Neural progenitor cell (in vitro differentiated cells): ENCODE data around the gene FBRSL1. TPM values are rescaled to one million over a fixed set of nuclear protein-coding genes. Genes with fewer than 3 reads are reported as not detected.

Experiments used
- DNase-seq: peaks from one replicate; pipeline ENCODE4 v3.0.0-alpha.2; 2016; ENCODE audit warnings: low spot score
- H2AFZ ChIP-seq: fragments of 200-600 bp; sonication (generic); replicated peaks from 2 replicates; pipeline ENCODE4 v1.6.1; 2016; ENCODE audit warnings: antibody characterized with exemption
- H3F3A ChIP-seq: fragments of 200-600 bp; sonication (generic); 2 replicates; pipeline ENCODE4 v1.6.1; 2016; ENCODE audit warnings: antibody characterized with exemption, low read depth
- H3K27ac ChIP-seq: fragments of 200-600 bp; sonication (generic); 2 replicates; pipeline ENCODE4 v1.5.1; 2016; ENCODE audit warnings: mild to moderate bottlenecking
- H3K27me3 ChIP-seq: fragments of 200-600 bp; sonication (generic); 2 replicates; pipeline ENCODE4 v1.6.1; 2016; ENCODE audit warnings: mild to moderate bottlenecking, moderate library complexity
- H3K36me3 ChIP-seq: fragments of 200-600 bp; sonication (generic); 2 replicates; pipeline ENCODE4 v1.5.1; 2016
- H3K4me1 ChIP-seq: fragments of 200-600 bp; sonication (generic); 2 replicates; pipeline ENCODE4 v1.6.1; 2016; ENCODE audit warnings: mixed run types
- H3K4me2 ChIP-seq: fragments of 200-600 bp; sonication (generic); 2 replicates; pipeline ENCODE4 v1.6.1; 2016
- H3K4me3 ChIP-seq: fragments of 200-600 bp; sonication (generic); 2 replicates; pipeline ENCODE4 v1.5.1; 2016
- H3K79me2 ChIP-seq: fragments of 200-600 bp; sonication (generic); 2 replicates; pipeline ENCODE4 v1.6.1; 2016; ENCODE audit warnings: low read depth
- H3K9ac ChIP-seq: fragments of 200-600 bp; sonication (generic); 2 replicates; pipeline ENCODE4 v1.6.1; 2016
- H3K9me3 ChIP-seq: fragments of 200-600 bp; sonication (generic); 2 replicates; pipeline ENCODE4 v1.5.1; 2016; ENCODE audit warnings: low read depth
- H4K20me1 ChIP-seq: fragments of 200-600 bp; sonication (generic); 2 replicates; pipeline ENCODE4 v1.6.1; 2016; ENCODE audit warnings: low read depth
- H3K27ac Mint-ChIP-seq: 3 replicates; pipeline ENCODE4 v1.8.0; 2021; ENCODE audit warnings: mixed read lengths
- H3K27me3 Mint-ChIP-seq: 2 replicates; pipeline ENCODE4 v1.8.0; 2022; ENCODE audit warnings: low read depth, mild to moderate bottlenecking, inconsistent platforms, moderate library complexity, mixed read lengths; ENCODE audit not compliant: insufficient read depth
- H3K36me3 Mint-ChIP-seq: 3 replicates; pipeline ENCODE4 v1.8.0; 2021; ENCODE audit warnings: mixed read lengths
- H3K4me1 Mint-ChIP-seq: 3 replicates; pipeline ENCODE4 v1.8.0; 2021; ENCODE audit warnings: mixed read lengths
- H3K4me3 Mint-ChIP-seq: 3 replicates; pipeline ENCODE4 v1.8.0; 2021; ENCODE audit warnings: mild to moderate bottlenecking, moderate library complexity, mixed read lengths
- H3K9me3 Mint-ChIP-seq: 3 replicates; pipeline ENCODE4 v1.8.0; 2020; ENCODE audit warnings: mixed read lengths
- EZH2 ChIP-seq: fragments of 200-600 bp; sonication (generic); IDR thresholded peaks from 2 replicates; pipeline ENCODE4 v1.6.1; 2017; ENCODE audit warnings: antibody characterized with exemption, mild to moderate bottlenecking, moderate library complexity
- EZH2phosphoT487 ChIP-seq: fragments of 200-600 bp; sonication (generic); IDR thresholded peaks from 2 replicates; pipeline ENCODE4 v1.6.1; 2017; ENCODE audit warnings: antibody characterized with exemption
- total RNA-seq: library from RNA; depleted of rRNA; stranded (reverse); fragments of >200 nt; gene quantifications from 2 replicates; pipeline ENCODE4 v1.2.3, GENCODE V29; 2015; ENCODE audit warnings: low replicate concordance
- TF ChIP-seq, protein P1 (sequence below): fragments of 200-600 bp; sonication (generic); IDR thresholded peaks from 2 replicates; pipeline ENCODE4 v1.5.1; 2017; ENCODE audit warnings: antibody characterized with exemption, mild to moderate bottlenecking

Gene FBRSL1
- total RNA-seq, 1 donor from 2014 or later, result 7.4 TPM

DNA sequence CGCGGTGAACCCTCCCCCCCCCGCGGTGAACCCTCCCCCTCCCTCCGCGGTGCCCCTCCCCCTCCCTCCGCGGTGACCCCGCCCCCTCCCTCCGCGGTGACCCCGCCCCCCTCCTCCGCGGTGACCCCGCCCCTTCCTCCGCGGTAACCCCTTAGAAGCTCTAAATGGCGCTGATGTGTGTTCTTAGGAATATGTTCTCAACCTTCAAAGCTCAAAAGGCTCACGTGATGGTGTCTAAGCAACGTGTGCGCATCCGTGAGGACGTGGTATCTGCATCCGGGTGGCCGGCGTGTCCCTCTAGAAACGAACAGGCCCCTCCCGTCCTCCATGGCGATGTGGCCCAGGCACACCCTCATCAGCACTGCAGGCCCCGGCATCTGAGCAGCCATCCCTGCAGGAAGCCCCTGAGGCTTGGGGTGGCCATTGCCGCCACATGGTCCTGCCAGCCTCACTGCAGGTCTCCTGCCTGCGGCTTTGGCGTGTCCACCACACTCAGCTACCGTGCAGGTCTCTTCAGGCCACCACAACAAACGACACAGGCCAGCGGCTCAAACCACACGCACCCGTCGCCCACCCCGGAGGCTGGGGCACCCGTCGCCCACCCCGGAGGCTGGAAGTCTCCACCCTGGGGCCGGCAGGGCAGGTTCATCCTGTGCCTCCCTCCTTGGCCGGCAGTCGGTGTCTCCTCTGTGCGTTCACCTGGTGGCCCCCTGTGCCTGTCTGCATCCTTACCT is 14.5 kb upstream of the FBRSL1 start:
- peaks cover 3% of the 10 kb centered on the region for H3K36me3 Mint-ChIP-seq
- Histone ChIP-seq H3K27ac (no peak overlapping the region), H3K9ac (no peak overlapping the region), H3K36me3 (no peaks in the 10 kb centered on the region), H3K9me3 (no peaks in the 10 kb centered on the region), H3K27me3 (peaks cover 48% of the 10 kb centered on the region), H2AFZ (no peak overlapping the region), H3K79me2 (no peaks in the 10 kb centered on the region), H3K4me3 (no peak overlapping the region), H3F3A (no peaks in the 10 kb centered on the region), H3K4me1 (no peaks in the 10 kb centered on the region), H3K4me2 (no peak overlapping the region), H4K20me1 (no peaks in the 10 kb centered on the region)
- H3K27ac Mint-ChIP-seq, result no peak overlapping the region
- peaks cover 8% of the 10 kb centered on the region for H3K4me1 Mint-ChIP-seq
- peaks cover 19% of the 10 kb centered on the region for H3K27me3 Mint-ChIP-seq
- TF ChIP-seq, protein P1, sequence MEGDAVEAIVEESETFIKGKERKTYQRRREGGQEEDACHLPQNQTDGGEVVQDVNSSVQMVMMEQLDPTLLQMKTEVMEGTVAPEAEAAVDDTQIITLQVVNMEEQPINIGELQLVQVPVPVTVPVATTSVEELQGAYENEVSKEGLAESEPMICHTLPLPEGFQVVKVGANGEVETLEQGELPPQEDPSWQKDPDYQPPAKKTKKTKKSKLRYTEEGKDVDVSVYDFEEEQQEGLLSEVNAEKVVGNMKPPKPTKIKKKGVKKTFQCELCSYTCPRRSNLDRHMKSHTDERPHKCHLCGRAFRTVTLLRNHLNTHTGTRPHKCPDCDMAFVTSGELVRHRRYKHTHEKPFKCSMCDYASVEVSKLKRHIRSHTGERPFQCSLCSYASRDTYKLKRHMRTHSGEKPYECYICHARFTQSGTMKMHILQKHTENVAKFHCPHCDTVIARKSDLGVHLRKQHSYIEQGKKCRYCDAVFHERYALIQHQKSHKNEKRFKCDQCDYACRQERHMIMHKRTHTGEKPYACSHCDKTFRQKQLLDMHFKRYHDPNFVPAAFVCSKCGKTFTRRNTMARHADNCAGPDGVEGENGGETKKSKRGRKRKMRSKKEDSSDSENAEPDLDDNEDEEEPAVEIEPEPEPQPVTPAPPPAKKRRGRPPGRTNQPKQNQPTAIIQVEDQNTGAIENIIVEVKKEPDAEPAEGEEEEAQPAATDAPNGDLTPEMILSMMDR, result no peak
- TF ChIP-seq EZH2phosphoT487 (no peak), EZH2 (no peak)
- H3K4me3 Mint-ChIP-seq, result peak overlapping the region; percentile 79
- peaks cover 10% of the 10 kb centered on the region for H3K9me3 Mint-ChIP-seq
- DNase-seq, result no peak

DNA sequence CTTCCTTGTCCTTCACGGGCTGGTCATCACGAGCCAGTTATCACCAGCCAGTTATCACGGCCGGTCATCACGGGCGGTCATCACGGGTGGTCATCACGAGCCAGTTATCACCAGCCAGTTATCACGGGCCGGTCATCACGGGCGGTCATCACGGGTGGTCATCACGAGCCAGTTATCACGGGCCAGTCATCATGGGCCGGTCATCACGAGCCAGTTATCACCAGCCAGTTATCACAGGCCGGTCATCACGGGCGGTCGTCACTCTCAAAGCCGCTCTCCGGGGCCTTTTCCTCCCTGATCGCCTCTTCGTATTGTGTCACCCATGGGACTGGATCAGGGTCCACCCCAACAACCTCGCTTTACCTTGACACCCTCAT is 13.9 kb upstream of the FBRSL1 start:
- no peak overlapping the region for H2AFZ ChIP-seq
- no peaks in the 10 kb centered on the region for H3K9me3 ChIP-seq
- no peak overlapping the region for H3K9ac ChIP-seq
- peaks cover 54% of the 10 kb centered on the region for H3K27me3 ChIP-seq
- H3K36me3 ChIP-seq, result no peaks in the 10 kb centered on the region
- H3K27me3 Mint-ChIP-seq, result peaks cover 19% of the 10 kb centered on the region
- H3K4me2 ChIP-seq, result no peak overlapping the region
- H3K4me3 ChIP-seq, result no peak overlapping the region
- H3F3A ChIP-seq, result no peaks in the 10 kb centered on the region
- no peak overlapping the region for H3K27ac ChIP-seq
- H3K4me1 Mint-ChIP-seq, result peaks cover 7% of the 10 kb centered on the region
- H3K9me3 Mint-ChIP-seq, result peaks cover 8% of the 10 kb centered on the region
- DNase-seq, result no peak
- no peaks in the 10 kb centered on the region for H4K20me1 ChIP-seq
- H3K36me3 Mint-ChIP-seq, result peaks cover 3% of the 10 kb centered on the region
- H3K79me2 ChIP-seq, result no peaks in the 10 kb centered on the region
- H3K4me1 ChIP-seq, result no peaks in the 10 kb centered on the region
- H3K27ac Mint-ChIP-seq, result peak overlapping the region; percentile 93
- TF ChIP-seq EZH2, result no peak
- no peak for TF ChIP-seq EZH2phosphoT487
- peak overlapping the region; percentile 79 for H3K4me3 Mint-ChIP-seq

DNA sequence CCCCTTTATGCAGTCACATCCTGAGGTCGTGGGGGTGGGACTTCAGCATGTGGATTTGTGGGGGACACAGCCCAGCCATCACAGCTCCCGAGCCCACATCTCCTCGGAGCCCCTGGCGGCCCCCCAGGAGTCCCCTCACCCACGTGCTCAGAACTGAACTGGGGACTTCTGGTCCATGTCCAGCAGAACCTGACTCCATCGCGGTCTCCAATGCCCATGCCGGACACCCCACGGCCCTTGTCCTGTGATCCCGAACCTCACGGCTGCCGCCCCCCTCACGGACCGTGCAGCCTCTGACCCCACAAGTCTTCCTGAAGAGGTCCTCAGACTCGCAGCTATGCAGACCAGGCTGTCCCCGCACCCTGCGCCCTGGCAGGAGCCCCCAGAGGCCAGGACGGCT is 13.5 kb upstream of the FBRSL1 start:
- H2AFZ ChIP-seq, result no peak overlapping the region
- Mint-ChIP-seq H3K27ac (peak overlapping the region; percentile 93), H3K36me3 (peaks cover 3% of the 10 kb centered on the region), H3K4me3 (no peak overlapping the region), H3K9me3 (peaks cover 7% of the 10 kb centered on the region), H3K27me3 (peaks cover 21% of the 10 kb centered on the region), H3K4me1 (peaks cover 6% of the 10 kb centered on the region)
- H3F3A ChIP-seq, result no peaks in the 10 kb centered on the region
- no peak overlapping the region for H3K4me3 ChIP-seq
- TF ChIP-seq EZH2phosphoT487 (no peak), EZH2 (no peak)
- TF ChIP-seq, protein P1, result no peak
- H3K27me3 ChIP-seq, result peaks cover 55% of the 10 kb centered on the region
- no peak overlapping the region for H3K27ac ChIP-seq
- H4K20me1 ChIP-seq, result no peaks in the 10 kb centered on the region
- H3K9ac ChIP-seq, result no peak overlapping the region
- H3K36me3 ChIP-seq, result no peaks in the 10 kb centered on the region
- H3K4me1 ChIP-seq, result no peaks in the 10 kb centered on the region
- H3K4me2 ChIP-seq, result no peak overlapping the region
- no peak for DNase-seq
- no peaks in the 10 kb centered on the region for H3K79me2 ChIP-seq
- no peaks in the 10 kb centered on the region for H3K9me3 ChIP-seq

DNA sequence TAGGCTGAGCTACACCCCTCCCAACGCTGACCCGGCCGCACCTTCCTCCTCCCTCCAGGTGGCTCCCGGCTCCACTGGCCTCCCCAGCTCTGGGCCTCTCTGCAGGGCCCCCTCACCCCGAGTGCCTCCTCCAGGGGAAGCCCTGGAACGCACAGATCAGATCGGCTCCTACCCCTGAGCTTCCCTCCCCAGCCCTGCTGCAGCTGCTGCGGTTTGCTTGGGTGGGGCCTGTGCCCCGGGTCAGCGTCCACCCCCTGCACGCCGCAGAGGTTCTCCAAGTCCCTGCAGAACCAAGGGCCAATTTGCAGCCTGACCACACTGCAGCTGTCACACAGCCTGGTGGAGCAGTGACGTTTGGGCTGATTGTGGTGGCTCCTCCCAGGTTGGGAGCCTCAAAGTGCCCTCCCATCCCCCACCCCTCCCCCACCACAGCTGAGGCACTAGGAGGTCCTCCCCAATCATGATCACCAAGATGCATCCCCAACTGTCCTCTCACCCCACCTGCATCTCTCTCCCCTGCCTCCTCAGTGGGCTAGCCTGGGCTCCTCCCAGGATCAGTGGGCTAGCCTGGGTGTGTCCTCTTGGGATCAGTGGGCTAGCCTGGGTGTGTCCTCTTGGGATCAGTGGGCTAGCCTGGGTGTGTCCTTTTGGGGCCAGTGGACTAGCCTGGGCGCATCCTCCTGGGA is 12.8 kb upstream of the FBRSL1 start:
- Histone ChIP-seq H3K9me3 (no peaks in the 10 kb centered on the region), H3K27ac (no peak overlapping the region), H2AFZ (no peak overlapping the region), H3K4me2 (no peak overlapping the region), H3F3A (no peaks in the 10 kb centered on the region), H3K79me2 (no peaks in the 10 kb centered on the region), H3K4me1 (no peaks in the 10 kb centered on the region), H3K27me3 (peaks cover 55% of the 10 kb centered on the region), H3K9ac (no peak overlapping the region), H4K20me1 (no peaks in the 10 kb centered on the region), H3K36me3 (no peaks in the 10 kb centered on the region), H3K4me3 (no peak overlapping the region)
- H3K27ac Mint-ChIP-seq, result no peak overlapping the region
- H3K4me1 Mint-ChIP-seq, result peaks cover 5% of the 10 kb centered on the region
- H3K27me3 Mint-ChIP-seq, result peaks cover 19% of the 10 kb centered on the region
- no peak overlapping the region for H3K4me3 Mint-ChIP-seq
- H3K9me3 Mint-ChIP-seq, result peaks cover 6% of the 10 kb centered on the region
- no peak for DNase-seq
- peaks cover 3% of the 10 kb centered on the region for H3K36me3 Mint-ChIP-seq
- TF ChIP-seq EZH2phosphoT487, result no peak
- TF ChIP-seq EZH2, result no peak
- TF ChIP-seq, protein P1, result no peak
